A549 (cell line): Measurements from ENCODE around the gene SPARC. TPM values are rescaled to one million over a fixed set of nuclear protein-coding genes. Genes with fewer than 3 reads are reported as not detected.
A peak's percentile ranks its signal among the peaks of the same experiment; 100 is the strongest.

Source experiments
- ATAC-seq, 2 experiments: fragments of 200-7000 bp in 1 of 2; fragments of >200 bp in 1 of 2; cut with Nextera tagmentation in 1 of 2; cut with Tn5 transposase in 1 of 2; 3 replicates each; pipeline versions ENCODE4 v1.8.0 to v1.9.1; 2018 to 2020; ENCODE audit warnings: mild to moderate bottlenecking in 1 of 2, moderate library complexity in 1 of 2
- CTCF ChIA-PET: fragments of 300-600 bp; sonication (Branson Sonifier 250); formaldehyde crosslinking; extraction: SDS; loops from one replicate; lab custom pipeline; 2021; ENCODE audit warnings: antibody characterized with exemption, inconsistent platforms; lab: Yijun Ruan, JAX
- POLR2A ChIA-PET: fragments of 350-600 bp; formaldehyde crosslinking; extraction: SDS; loops from one replicate; lab custom pipeline; 2021; ENCODE audit warnings: antibody characterized with exemption, inconsistent platforms; lab: Yijun Ruan, JAX
- DNase-seq, 2 experiments: peaks; one replicate each; pipeline versions ENCODE4 v3.0.0 to v3.0.0-alpha.2; 2011 to 2016; ENCODE audit warnings: low read depth in 1 of 2, low spot score in 1 of 2
- FAIRE-seq: peaks from 2 replicates; lab custom pipeline; 2011; peaks lifted over from hg19 to GRCh38; lab: Jason Lieb, UNC
- H3K27ac ChIP-seq, 2 experiments: fragments of >200 bp; sonication (Bioruptor Twin); formaldehyde crosslinking; 3 replicates each; pipeline ENCODE4 v1.5.1; 2016 to 2017
- H3K4me1 ChIP-seq: fragments of >200 bp; sonication (Bioruptor Twin); formaldehyde crosslinking; 3 replicates; pipeline ENCODE4 v1.6.1; 2016
- H3K4me2 ChIP-seq: fragments of >200 bp; sonication (Bioruptor Twin); formaldehyde crosslinking; 3 replicates; pipeline ENCODE4 v1.6.1; 2016
- H3K4me3 ChIP-seq: fragments of >200 bp; sonication (Bioruptor Twin); formaldehyde crosslinking; 3 replicates; pipeline ENCODE4 v1.5.1; 2016
- H3K9me3 ChIP-seq: fragments of >200 bp; sonication (Bioruptor Twin); formaldehyde crosslinking; 3 replicates; pipeline ENCODE4 v1.6.1; 2016
- ATOH8 ChIP-seq: fragments of 250-450 bp; sonication (Bioruptor Pico); IDR thresholded peaks from 2 replicates; pipeline ENCODE4 v1.5.0; 2020; ENCODE audit warnings: low read depth, mild to moderate bottlenecking, moderate library complexity
- BHLHE40 ChIP-seq: IDR thresholded peaks from 2 replicates; pipeline ENCODE4 v1.6.1; 2012; ENCODE audit warnings: low read depth, low read length, inconsistent platforms
- CBX2 ChIP-seq: fragments of 200-600 bp; sonication (generic); IDR thresholded peaks from 2 replicates; pipeline ENCODE4 v1.6.1; 2016; ENCODE audit warnings: low read depth, mild to moderate bottlenecking, borderline replicate concordance
- CBX8 ChIP-seq: fragments of 200-600 bp; sonication (generic); IDR thresholded peaks from 2 replicates; pipeline ENCODE4 v1.6.1; 2016
- CEBPB ChIP-seq, 2 experiments: fragments of >200 bp in 1 of 2; sonication (Bioruptor Twin) in 1 of 2; formaldehyde crosslinking in 1 of 2; IDR thresholded peaks; 2 replicates each; pipeline ENCODE4 v1.6.1; 2012 to 2016
- CTCF ChIP-seq: fragments of >200 bp; sonication (Bioruptor Twin); formaldehyde crosslinking; IDR thresholded peaks from 3 replicates; pipeline ENCODE4 v1.5.1; 2016
- E2F6 ChIP-seq: IDR thresholded peaks from 2 replicates; pipeline ENCODE4 v1.6.1; 2012; ENCODE audit warnings: low read depth, borderline replicate concordance
- EHMT2 ChIP-seq: fragments of 200-600 bp; sonication (generic); IDR thresholded peaks from 2 replicates; pipeline ENCODE4 v1.6.1; 2016; ENCODE audit warnings: antibody characterized with exemption, low read depth, mild to moderate bottlenecking, moderate library complexity
- ELK1 ChIP-seq: fragments of 150-350 bp; IDR thresholded peaks from 2 replicates; pipeline ENCODE4 v1.6.1; 2014; ENCODE audit warnings: low read depth, mild to moderate bottlenecking, low read length
- FOSB ChIP-seq: fragments of 250-450 bp; sonication (Bioruptor Pico); IDR thresholded peaks from 2 replicates; pipeline ENCODE4 v1.5.0; 2020; ENCODE audit warnings: mild to moderate bottlenecking, moderate library complexity
- FOSL2 ChIP-seq, 2 experiments: fragments of 450-650 bp in 1 of 2; fragments of >200 bp in 1 of 2; sonication (Bioruptor Twin) in 1 of 2; formaldehyde crosslinking; IDR thresholded peaks; 2 replicates each; pipeline versions ENCODE4 v1.5.0 to v1.6.1; 2016 to 2020; ENCODE audit warnings: mild to moderate bottlenecking in 1 of 2, moderate library complexity in 1 of 2
- FOXS1 ChIP-seq: fragments of 250-450 bp; sonication (Bioruptor Pico); IDR thresholded peaks from 2 replicates; pipeline ENCODE4 v1.5.0; 2020; ENCODE audit warnings: mild to moderate bottlenecking, moderate library complexity
- HOXA7 ChIP-seq: fragments of 250-450 bp; sonication (Bioruptor Pico); IDR thresholded peaks from 2 replicates; pipeline ENCODE4 v1.5.0; 2020; ENCODE audit warnings: mild to moderate bottlenecking, moderate library complexity
- HOXB13 ChIP-seq: fragments of 250-450 bp; sonication (Bioruptor Pico); IDR thresholded peaks from 2 replicates; pipeline ENCODE4 v1.5.0; 2020; ENCODE audit warnings: low read depth, mild to moderate bottlenecking, moderate library complexity
- HOXB5 ChIP-seq: fragments of 250-450 bp; sonication (Bioruptor Pico); IDR thresholded peaks from 2 replicates; pipeline ENCODE4 v1.5.0; 2020; ENCODE audit warnings: mild to moderate bottlenecking, moderate library complexity
- JUNB ChIP-seq: fragments of >200 bp; sonication (Bioruptor Twin); formaldehyde crosslinking; IDR thresholded peaks from 2 replicates; pipeline ENCODE4 v1.6.1; 2016
- KDM1A ChIP-seq: fragments of 200-600 bp; sonication (generic); IDR thresholded peaks from 2 replicates; pipeline ENCODE4 v1.6.1; 2016; ENCODE audit warnings: low read depth, mild to moderate bottlenecking
- MAX ChIP-seq: IDR thresholded peaks from 2 replicates; pipeline ENCODE4 v1.6.1; 2012
- NR3C1 ChIP-seq: fragments of >200 bp; sonication (Bioruptor Twin); formaldehyde crosslinking; IDR thresholded peaks from 3 replicates; pipeline ENCODE4 v1.6.1; 2017
- RAD21 ChIP-seq, 2 experiments: fragments of >200 bp in 1 of 2; sonication (Bioruptor Twin) in 1 of 2; formaldehyde crosslinking in 1 of 2; IDR thresholded peaks in 1 of 2; conservative IDR thresholded peaks in 1 of 2; 2 replicates in 1 of 2; 3 replicates in 1 of 2; pipeline ENCODE4 v1.6.1; 2012 to 2018; ENCODE audit warnings: inconsistent platforms in 1 of 2
- USF2 ChIP-seq: fragments of 450-650 bp; IDR thresholded peaks from 2 replicates; pipeline ENCODE4 v1.6.1; 2014; ENCODE audit warnings: antibody characterized with exemption
- ZNF302 ChIP-seq: fragments of 250-450 bp; sonication (Bioruptor Pico); IDR thresholded peaks from 2 replicates; pipeline ENCODE4 v1.9.0; 2021; ENCODE audit warnings: inconsistent platforms, mild to moderate bottlenecking, moderate library complexity
- WGBS: methylation state at CpG from one replicate; pipeline ENCODE4 v1.1.6; 2017; ENCODE audit errors: missing lambda C conversion rate; 5-methylcytosine and 5-hydroxymethylcytosine counted together
- polyA plus RNA-seq, 4 experiments: library from polyadenylated mRNA; depleted of rRNA in 3 of 4; stranded (reverse); fragments of >200 nt; fragmentation: RNase III in 1 of 4; extraction: RNeasy Plus Mini Kit Qiagen cat#74134 plus additional on column Dnase treatment in 1 of 4; gene quantifications; 2 replicates in 3 of 4; 3 replicates in 1 of 4; pipeline ENCODE4 v1.2.3, GENCODE V29; 2011 to 2017

SPARC gene
- polyA plus RNA-seq, 2 of the 4 experiments (the other 2 are of a cell fraction): 33.8 to 45.7 TPM

GRCh38 chr5:151707567-151707966 is 20.9 kb upstream of the SPARC start:
- CTCF ChIA-PET: interaction anchor here (0.9 to 3.6 kb wide), 4 partner anchors 35 to 85 kb away, joined by 4 to 14 read pairs (median 6); no protein-coding TSS in a partner anchor

GRCh38 chr5:151706906-151707305 is 20.2 kb upstream of the SPARC start:
- H3K4me2 ChIP-seq: no peak overlapping the region
- CTCF ChIA-PET: interaction anchor here (0.6 to 3.6 kb wide), 6 partner anchors 14 to 86 kb away, joined by 3 to 14 read pairs (median 5); no protein-coding TSS in a partner anchor
- H3K4me3 ChIP-seq: no peak overlapping the region
- peak; percentile 34 to 65; a peak in 3 of 6 replicates for ATAC-seq
- H3K27ac ChIP-seq: peak overlapping the region in 1 of 2 experiments; percentile 63; a peak in 2 of 6 replicates
- H3K4me1 ChIP-seq: peaks cover 22% of the 10 kb centered on the region; the same call in 2 of the 3 replicates
- TF ChIP-seq FOSL2 (IDR thresholded peaks at IDR 0.05) (no peak), FOSL2 (CRISPR knock-in tag; IDR thresholded peaks at IDR 0.05) (peak; percentile 43), NR3C1 (no peak)
- peaks cover 3% of the 10 kb centered on the region; the same call in 2 of the 3 replicates for H3K9me3 ChIP-seq
- DNase-seq: peak in 1 of 2 experiments; percentile 36
- POLR2A ChIA-PET: no interaction called here
- no peak for FAIRE-seq

More at GRCh38 chr5:151707567-151707966, 20.9 kb upstream of the SPARC start:
- Histone ChIP-seq H3K4me3 (no peak overlapping the region), H3K9me3 (peaks cover 3% of the 10 kb centered on the region; the same call in 2 of the 3 replicates), H3K4me2 (no peak overlapping the region)
- POLR2A ChIA-PET: interaction anchor here (0.6 kb wide), 1 partner anchor 19 kb away, joined by 3 read pairs; no protein-coding TSS in a partner anchor
- FAIRE-seq (no peak), DNase-seq (no peak)
- no peak for TF ChIP-seq EHMT2
- TF ChIP-seq, all 56 proteins: peak for 0
- WGBS: 51% methylated on average over 2 of the region's 2 CpGs
- peaks cover 15% of the 10 kb centered on the region; the same call in 2 of the 3 replicates for H3K4me1 ChIP-seq
- H3K27ac ChIP-seq: 0 out of 6 replicates have a peak overlapping the region, but pooled peaks of 1 of the 2 experiments have one; percentile 5
- ATAC-seq: no peak

GRCh38 chr5:151703780-151704179 is 17.1 kb upstream of the SPARC start:
- TF ChIP-seq ELK1 (no peak), MAX (no peak), CBX8 (no peak), CBX2 (no peak), HOXA7 (CRISPR knock-in tag) (no peak), E2F6 (no peak), BHLHE40 (no peak), JUNB (no peak), USF2 (no peak)
- Histone ChIP-seq H3K4me2 (peak overlapping the region; percentile 20; the same call in 2 of the 3 replicates), H3K4me1 (peaks cover 43% of the 10 kb centered on the region), H3K27ac (peak overlapping the region in 1 of 2 experiments; percentile 58; a peak in 4 of 6 replicates), H3K4me3 (no peak overlapping the region), H3K9me3 (peaks cover 3% of the 10 kb centered on the region; the same call in 2 of the 3 replicates)
- ChIA-PET CTCF (interaction anchor here (1.0 to 1.6 kb wide), 4 partner anchors 36 to 256 kb away, joined by 4 to 5 read pairs (median 5); partner anchors contain the start of gene SLC36A1), POLR2A (no interaction called here)
- WGBS: 25% methylated on average over 1 of the region's 1 CpG
- ATAC-seq (no peak), FAIRE-seq (no peak), DNase-seq (no peak)

- H3K4me1 ChIP-seq: peaks cover 48% of the 10 kb centered on the region
- ChIA-PET POLR2A (no interaction called here), CTCF (interaction anchor here (1.0 to 1.6 kb wide), 5 partner anchors 15 to 256 kb away, joined by 3 to 5 read pairs (median 5); partner anchors contain the start of gene SLC36A1)
- ATAC-seq (no peak), DNase-seq (no peak), FAIRE-seq (peak; percentile 56)
- H3K4me2 ChIP-seq: no peak overlapping the region
- H3K4me3 ChIP-seq: no peak overlapping the region
- peak overlapping the region; percentile 4 to 93; a peak in 4 of 6 replicates for H3K27ac ChIP-seq
- H3K9me3 ChIP-seq: peaks cover 3% of the 10 kb centered on the region; the same call in 2 of the 3 replicates
- 82% methylated on average over 1 of the region's 1 CpG for WGBS
- TF ChIP-seq MAX (no peak), CTCF (no peak), ATOH8 (CRISPR knock-in tag) (no peak), HOXB5 (CRISPR knock-in tag) (no peak), FOXS1 (CRISPR knock-in tag) (no peak), FOSL2 (IDR thresholded peaks at IDR 0.05) (no peak), FOSL2 (CRISPR knock-in tag; IDR thresholded peaks at IDR 0.05) (no peak), CBX2 (no peak), CEBPB (IDR thresholded peaks at IDR 0.05) (no peak), FOSB (CRISPR knock-in tag) (no peak), HOXB13 (CRISPR knock-in tag) (no peak), KDM1A (no peak), ZNF302 (no peak), CBX8 (no peak), RAD21 (conservative IDR thresholded peaks at IDR 0.05 in 1 of 2, IDR thresholded peaks at IDR 0.05 in 1 of 2) (no peak)
These were observed 16.5 kb upstream of the SPARC start for GRCh38 chr5:151703227-151703626.
